ENCODE measurements around the gene ECE2. TPM values are rescaled to one million over a fixed set of nuclear protein-coding genes. Genes with fewer than 3 reads are reported as not detected.
"Not testable (repeated sequence)": the region's sequence is repeated elsewhere in the genome, so short reads cannot be mapped to it uniquely, and the experiment has no call there.

Gene ECE2
- total RNA-seq, 1 donor from 2014 or later, result not detected

DNA sequence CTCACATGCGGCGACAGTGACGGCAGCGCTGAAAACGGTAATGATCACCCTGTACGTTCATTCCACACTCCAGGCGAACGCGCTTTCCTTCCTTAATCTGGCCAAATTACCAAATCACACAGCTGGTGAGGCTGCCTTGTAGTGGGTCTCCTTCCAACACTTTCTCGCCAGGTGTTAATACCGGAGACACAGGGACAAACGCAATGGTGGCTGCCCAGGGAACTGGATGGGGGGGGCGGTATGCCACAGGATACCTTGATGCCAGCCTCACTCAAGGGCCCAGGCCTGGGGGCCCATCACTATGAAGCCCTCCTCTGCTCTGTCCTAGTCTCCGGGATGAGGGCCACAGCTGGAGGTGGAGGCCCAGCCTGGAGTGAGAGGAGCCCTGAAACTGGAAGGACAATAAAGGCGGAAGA is 13.1 kb upstream of the ECE2 start:
- DNase-seq (ENCODE audit: low spot score) (no peak), ATAC-seq (no peak)

DNA sequence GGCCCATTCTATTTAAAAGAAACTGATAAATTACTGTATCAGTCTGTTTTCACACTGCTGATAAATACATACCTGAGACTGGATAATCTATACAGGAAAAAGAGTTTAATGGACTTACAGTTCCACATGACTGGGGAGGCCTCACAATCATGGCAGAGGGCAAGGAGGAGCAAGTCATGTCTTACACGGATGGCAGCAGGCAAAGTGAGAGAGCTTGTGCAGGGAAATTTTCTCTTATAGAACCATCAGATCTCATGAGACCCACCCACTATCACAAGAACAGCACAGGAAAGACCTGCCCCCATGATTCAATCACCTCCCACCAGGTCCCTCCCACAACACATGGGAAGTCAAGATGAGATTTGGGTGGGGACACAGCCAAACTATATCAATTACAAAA is 8.6 kb upstream of the ECE2 start:
- not testable (repeated sequence) for DNase-seq (ENCODE audit: low spot score); ATAC-seq

DNA sequence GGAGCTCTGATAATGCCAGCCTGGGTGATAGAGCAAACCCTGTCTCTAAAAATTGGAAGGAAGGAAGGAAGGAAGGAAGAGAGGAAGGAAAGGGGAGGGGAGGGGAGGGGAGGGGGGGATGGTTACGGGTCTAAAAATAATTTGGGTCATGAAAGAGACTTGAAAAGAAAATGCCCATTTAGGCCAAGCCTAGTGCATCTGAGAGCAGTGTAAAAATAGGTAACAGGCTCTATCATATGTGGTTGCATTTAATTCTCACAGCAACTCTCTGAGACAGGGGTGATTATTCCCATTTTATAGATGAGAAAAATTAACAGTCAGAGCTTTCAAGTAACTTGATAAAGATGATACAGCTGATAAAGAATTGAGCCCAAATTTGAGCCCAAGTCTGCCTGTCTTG is 3.6 kb upstream of the ECE2 start:
- ATAC-seq, result no peak
- no peak for DNase-seq (ENCODE audit: low spot score)

DNA sequence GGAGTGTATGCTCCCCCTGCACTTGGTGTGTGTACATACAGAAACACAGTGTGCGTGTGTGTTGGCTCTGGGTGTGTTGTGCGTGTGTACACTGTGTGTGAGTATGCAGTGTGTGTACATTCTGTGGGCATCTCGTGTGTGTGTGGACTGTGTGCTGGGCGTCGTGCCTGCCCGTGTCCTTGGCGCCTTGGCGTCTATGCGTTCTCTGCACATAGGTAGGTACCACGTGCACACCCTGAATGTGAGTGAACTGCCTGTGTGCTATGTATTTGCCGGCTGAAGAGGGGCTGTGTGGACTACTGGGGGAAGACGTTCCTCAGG is 481 bp upstream of the ECE2 start:
- DNase-seq (ENCODE audit: low spot score) (no peak), ATAC-seq (no peak)

DNA sequence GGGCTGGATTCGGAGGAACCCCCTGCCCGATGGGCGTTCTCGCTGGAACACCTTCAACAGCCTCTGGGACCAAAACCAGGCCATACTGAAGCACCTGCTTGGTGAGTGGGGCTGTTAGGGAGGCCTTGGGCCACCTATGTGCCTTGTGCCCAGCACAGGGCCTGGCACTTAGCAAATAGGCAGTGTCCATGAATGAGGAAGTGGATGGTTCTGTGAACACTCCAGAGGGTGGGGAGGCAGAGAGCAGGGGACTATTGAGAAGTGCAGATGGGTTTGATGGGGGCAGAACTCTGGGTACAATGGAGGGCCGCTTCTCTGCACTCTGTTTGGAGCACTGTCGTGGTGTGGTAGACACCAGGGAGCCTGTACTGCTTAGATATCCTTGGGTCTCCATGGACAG is 1.5 kb downstream of the ECE2 start:
- ATAC-seq, result no peak
- DNase-seq (ENCODE audit: low spot score), result no peak

DNA sequence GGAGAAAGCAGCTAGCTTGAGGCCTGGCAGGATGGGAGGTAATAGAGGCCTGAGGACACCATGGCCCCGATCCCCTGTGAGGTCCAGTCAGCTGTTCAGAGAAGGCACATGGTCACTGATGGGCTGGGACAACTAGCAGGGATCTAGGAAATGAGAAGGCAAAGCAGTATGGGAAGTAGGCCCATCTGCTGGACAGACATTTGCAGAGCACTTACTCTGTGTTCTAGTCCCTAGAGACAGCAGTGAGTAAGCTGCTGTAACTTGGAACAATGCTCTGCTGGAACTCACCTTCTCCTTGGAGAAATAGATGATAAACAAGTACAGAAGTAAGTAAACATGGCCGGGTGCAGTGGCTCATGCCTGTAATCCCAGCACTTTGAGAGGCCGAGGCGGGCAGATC is 7.1 kb downstream of the ECE2 start:
- DNase-seq (ENCODE audit: low spot score), result no peak
- no peak for ATAC-seq

DNA sequence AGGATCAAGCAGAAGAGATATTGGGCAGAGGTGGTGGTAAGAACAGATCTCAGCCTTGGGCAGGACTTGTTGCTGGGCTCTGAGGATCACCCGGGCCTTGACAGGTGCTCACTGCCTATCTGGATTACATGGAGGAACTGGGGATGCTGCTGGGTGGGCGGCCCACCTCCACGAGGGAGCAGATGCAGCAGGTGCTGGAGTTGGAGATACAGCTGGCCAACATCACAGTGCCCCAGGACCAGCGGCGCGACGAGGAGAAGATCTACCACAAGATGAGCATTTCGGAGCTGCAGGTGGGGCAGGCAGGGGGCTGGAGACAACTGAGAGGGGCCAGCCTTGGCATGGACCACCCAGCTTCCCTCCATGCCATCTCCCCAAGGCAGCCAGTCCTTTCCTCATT is 7.9 kb downstream of the ECE2 start:
- ATAC-seq (no peak), DNase-seq (ENCODE audit: low spot score) (no peak)

DNA sequence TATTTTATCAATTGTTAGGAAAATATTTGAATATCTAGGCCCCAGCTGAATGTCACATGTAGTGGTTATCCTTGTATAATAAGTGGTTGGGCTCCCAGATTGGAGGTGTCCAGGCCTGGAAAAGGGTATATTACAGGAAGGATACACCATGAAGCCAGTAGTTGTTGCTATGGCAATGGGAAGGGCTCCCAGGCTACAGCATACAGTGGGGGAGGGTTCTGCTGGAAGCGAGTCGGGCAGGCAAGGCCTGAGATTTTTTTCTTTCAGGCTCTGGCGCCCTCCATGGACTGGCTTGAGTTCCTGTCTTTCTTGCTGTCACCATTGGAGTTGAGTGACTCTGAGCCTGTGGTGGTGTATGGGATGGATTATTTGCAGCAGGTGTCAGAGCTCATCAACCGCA is 8.9 kb downstream of the ECE2 start:
- DNase-seq (ENCODE audit: low spot score), result peak; percentile 59
- ATAC-seq, result peak; percentile 88

DNA sequence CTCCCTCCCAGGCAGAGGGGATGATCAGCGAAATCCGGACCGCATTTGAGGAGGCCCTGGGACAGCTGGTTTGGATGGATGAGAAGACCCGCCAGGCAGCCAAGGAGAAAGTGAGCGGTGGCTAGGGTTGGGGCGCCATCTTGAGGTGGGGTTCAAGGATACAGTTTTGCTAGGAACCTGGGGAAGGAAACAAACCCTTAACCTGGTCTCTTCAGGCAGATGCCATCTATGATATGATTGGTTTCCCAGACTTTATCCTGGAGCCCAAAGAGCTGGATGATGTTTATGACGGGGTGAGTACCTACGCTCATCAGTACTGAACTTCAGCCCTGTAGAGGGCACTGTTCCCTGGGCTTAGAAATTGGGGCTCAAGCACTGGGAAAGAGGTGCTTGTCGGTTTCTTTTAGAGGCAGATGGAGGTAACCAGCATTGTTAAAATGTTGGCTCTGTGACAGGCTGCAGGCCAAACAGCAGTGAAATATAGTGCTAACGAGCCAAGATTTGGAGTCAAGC is 13.7 kb downstream of the ECE2 start:
- DNase-seq (ENCODE audit: low spot score) (peak; percentile 61), ATAC-seq (peak; percentile 86)

DNA sequence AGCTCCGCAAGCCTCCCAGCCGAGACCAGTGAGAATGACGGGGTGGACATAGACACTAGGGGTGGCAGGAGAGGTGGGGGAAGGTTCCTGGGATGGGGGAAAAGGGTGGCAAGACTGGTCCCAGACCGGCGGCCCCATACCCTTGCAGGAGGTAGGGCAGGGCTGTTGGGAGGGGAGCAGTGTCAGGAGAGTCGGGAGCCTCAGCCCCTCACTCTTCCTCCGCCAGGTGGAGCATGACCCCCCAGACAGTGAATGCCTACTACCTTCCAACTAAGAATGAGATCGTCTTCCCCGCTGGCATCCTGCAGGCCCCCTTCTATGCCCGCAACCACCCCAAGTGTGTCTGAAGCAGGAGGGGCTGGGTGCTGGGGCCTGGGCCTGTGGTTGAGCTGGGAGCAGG is 14.5 kb downstream of the ECE2 start:
- DNase-seq (ENCODE audit: low spot score) (no peak), ATAC-seq (no peak)

DNA sequence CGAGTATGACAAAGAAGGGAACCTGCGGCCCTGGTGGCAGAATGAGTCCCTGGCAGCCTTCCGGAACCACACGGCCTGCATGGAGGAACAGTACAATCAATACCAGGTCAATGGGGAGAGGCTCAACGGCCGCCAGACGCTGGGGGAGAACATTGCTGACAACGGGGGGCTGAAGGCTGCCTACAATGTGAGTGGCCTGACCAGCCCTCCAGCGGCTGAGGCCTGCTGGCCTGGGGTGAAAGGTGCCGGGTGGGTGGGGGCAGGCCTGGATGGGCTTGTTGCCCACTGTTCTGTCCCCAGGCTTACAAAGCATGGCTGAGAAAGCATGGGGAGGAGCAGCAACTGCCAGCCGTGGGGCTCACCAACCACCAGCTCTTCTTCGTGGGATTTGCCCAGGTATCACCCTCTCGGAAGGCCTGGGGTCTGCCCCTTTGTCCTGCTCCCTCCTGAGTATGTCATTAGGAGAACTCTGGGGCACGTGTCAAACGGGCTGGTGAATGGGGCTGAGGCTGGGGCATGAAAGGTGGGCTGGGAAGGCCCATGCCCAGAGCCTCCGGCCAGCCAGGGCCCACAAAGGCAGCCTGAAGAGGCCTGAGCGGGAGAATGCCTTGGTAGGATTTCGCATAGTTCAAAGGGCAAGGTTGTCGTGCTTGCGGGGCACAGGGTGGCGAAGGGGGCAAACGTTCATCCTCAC is 15.4 kb downstream of the ECE2 start:
- no peak for ATAC-seq
- DNase-seq (ENCODE audit: low spot score), result no peak

DNA sequence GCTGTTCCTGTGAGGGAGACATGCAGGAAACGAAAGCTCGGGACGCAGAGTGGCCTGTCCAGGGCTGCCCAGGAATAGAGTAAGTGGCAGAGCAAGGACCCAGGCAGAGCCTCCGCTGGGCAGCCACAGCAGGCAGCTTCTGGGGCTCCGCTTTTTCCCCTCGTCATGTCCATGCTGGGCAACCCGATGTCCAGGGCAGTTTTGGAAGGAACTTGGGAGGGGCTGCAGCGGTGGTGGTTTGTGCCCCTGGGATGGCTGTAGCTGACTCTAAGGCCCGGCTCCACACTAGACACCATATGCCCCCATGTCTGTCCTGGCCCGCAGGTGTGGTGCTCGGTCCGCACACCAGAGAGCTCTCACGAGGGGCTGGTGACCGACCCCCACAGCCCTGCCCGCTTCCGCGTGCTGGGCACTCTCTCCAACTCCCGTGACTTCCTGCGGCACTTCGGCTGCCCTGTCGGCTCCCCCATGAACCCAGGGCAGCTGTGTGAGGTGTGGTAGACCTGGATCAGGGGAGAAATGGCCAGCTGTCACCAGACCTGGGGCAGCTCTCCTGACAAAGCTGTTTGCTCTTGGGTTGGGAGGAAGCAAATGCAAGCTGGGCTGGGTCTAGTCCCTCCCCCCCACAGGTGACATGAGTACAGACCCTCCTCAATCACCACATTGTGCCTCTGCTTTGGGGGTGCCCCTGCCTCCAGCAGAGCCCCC is 16.1 kb downstream of the ECE2 start:
- no peak for DNase-seq (ENCODE audit: low spot score)

DNA sequence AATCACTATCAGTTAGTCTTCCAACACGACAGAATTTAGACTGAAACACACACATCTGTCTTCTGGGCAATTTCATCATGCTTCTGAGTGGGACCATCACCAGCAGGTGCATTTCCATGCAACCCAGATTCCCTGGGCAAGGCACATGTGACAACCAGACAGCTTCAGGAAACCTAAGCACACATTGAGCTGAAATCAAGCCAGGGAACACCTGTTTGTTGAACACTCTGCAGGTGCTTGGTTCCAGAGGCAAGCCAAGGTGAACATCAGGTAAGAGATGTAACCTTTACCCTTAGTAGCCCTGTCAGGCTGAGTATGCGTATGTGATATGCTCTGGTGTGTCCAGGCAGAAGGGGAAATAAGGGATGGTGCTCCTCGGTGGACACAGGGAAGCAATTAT is 19.9 kb downstream of the ECE2 start:
- DNase-seq (ENCODE audit: low spot score), result no peak

More for the DNA sequence above, 16.1 kb downstream of the ECE2 start:
- no peak for ATAC-seq

DNA sequence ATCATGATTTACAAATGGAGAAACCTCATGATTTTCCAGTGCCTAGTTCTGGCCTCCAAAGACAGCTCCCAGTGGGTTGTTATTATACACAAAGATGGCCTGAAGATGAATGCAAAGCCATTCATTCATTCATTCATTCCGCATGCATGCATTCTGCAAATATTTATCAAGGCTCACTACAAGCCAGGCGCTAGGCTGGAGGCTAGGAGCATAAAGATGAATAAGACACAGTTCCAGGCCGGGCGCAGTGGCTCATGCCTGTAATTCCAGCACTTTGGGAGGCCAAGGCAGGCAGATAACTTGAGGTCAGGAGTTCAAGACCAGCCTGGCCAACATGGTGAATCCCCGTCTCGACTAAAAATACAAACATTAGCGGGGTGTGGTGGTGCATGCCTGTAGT is 20.8 kb downstream of the ECE2 start:
- no peak for DNase-seq (ENCODE audit: low spot score)
- no peak for ATAC-seq

More for the DNA sequence above, 19.9 kb downstream of the ECE2 start:
- ATAC-seq, result no peak

DNA sequence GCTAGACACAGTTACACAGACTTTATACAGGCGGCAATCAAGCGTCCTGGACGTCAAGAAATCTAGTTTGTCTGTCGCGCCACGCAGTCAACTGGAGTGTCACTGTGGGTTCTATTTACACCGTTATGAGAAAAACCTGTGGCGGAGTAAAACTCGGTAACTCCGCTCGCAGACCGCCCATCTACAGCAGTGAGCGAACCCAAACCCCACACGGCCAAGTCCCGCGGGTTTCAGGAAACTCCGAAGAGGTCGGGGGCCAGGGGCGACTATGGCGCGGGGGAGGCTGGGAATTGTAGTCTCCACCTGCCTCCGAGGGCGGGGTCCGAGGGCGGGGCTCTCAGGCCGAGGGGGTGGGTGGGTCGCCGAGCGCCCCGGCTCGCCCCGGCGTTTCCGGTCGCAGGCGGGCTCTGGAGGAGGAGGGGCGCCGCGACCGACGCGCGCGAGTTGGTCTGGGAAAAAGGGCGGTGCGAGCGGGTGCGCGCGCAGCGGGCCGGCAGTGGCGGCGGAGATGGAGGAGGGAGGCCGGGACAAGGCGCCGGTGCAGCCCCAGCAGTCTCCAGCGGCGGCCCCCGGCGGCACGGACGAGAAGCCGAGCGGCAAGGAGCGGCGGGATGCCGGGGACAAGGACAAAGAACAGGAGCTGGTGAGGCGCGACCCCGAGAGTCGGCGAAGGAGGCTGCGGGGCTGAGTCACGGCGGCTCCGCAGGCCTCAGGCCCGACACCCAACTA is 23.1 kb downstream of the ECE2 start, which contains the start of gene PSMD2:
Gene PSMD2, plus strand, starts transcription at position 483 of the 729 bp plus-strand sequence. Its CDS starts 26 bp downstream, at position 509.
- DNase-seq (ENCODE audit: low spot score), result peak; percentile 98
- peak; percentile 98 for ATAC-seq

DNA sequence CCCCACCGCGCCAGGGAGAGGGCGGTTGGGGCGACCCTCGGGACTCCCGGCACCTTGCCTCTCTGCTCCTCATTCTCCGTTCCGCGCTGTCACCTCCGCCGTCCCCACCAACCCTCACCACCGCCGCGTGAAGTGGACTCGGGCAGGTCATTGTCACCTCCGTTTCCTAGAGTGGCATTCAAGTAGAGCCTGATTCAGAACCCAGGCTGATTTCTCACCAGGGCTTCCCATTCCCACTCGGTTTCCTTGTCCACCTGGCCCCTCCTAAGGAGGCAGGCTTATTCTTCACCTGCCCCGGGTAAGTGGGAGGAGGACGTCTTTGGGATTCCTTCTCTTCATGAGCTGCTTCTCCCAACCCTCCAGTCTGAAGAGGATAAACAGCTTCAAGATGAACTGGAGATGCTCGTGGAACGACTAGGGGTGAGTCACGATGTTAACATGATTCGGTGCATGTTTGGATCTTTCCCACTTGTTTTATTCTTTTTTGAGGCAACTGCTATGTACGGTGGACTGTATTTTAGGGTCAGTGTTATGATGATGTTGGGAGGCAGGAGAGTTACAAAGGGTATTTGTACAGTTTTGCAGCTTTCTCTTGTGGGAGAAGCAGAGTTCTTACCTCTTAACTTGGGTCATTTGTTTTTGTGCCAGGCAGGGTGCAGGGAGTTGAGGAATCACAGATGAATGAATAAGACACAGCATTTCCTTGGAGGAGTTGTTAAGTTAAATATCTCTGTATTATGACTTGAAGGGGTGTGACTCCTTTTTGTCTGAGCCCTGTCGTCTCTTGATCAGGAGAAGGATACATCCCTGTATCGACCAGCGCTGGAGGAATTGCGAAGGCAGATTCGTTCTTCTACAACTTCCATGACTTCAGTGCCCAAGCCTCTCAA is 23.9 kb downstream of the ECE2 start:
- DNase-seq (ENCODE audit: low spot score) (no peak), ATAC-seq (no peak)

DNA sequence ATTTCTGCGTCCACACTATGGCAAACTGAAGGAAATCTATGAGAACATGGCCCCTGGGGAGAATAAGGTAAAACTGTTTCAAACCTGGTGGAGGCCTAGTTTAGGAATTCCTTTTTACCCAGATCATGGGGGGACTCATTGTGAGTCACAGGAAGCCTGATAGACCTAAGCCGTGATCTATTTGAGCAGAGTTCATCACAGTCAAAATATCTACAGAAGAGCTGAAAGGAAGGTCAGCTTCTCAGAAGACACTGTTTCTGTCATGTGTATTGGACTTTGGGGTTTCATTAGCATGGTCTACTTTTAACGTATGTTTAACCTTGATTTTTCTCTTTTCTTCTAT is 24.5 kb downstream of the ECE2 start:
- no peak for DNase-seq (ENCODE audit: low spot score)
- ATAC-seq, result no peak

DNA sequence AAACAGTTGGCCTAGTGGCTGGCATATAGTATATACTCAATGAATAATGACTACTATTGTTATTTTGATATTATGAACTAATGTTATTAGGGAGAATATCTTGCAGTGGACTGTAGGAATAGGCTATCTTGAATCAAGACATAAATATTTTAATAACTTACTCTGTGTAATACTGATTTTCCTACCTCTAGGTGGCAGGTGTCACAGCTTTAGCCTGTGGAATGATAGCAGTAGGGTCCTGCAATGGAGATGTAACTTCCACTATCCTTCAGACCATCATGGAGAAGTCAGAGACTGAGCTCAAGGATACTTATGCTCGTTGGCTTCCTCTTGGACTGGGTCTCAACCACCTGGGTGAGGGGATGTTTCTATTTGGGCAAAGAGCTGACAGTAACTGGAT is 29.8 kb downstream of the ECE2 start:
- no peak for DNase-seq (ENCODE audit: low spot score)
- ATAC-seq, result peak; percentile 62

DNA sequence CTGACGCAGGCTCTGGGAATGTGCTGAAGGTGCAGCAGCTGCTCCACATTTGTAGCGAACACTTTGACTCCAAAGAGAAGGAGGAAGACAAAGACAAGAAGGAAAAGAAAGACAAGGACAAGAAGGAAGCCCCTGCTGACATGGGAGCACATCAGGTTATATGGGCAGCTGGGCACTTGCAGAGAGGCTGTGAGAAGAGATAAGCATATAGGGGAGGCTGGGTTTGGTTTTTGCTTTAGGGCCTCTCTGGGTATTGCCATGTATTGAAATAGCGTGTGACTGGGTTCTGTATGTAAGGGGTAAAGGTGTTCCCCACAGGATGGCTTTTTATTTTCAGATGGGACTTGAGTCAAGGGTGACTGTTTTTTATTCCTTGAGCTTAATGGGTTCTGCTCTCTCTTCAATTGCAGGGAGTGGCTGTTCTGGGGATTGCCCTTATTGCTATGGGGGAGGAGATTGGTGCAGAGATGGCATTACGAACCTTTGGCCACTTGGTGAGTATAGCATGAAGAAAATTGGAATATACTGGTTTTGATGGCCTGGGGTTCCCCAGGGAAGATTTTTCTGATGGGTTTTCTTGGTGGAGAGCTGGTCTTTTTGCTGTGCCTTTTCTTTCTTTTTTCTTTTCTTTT is 30.6 kb downstream of the ECE2 start:
- DNase-seq (ENCODE audit: low spot score), result no peak
- ATAC-seq, result no peak

DNA sequence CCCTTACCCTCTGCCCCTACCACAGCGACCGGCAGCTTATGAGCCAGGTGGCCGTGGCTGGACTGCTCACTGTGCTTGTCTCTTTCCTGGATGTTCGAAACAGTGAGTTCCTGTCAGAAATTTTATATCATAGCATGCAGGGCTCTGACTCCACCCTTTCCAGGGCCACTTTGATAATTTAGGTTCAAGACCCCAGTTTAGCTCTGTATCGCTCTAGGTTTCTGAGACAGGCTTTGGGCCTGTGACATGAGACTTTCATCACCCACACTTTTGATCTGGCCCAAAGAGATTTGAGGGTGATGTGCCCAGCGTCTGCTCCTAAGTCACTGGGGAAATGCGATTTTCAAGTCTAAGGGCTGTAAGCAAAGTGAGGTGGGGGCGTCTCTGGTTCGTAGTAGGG is 32.1 kb downstream of the ECE2 start:
- no peak for ATAC-seq
- no peak for DNase-seq (ENCODE audit: low spot score)
